DMS114 treated with DMSO at 0.1 percent for 48 hours (cell line): ENCODE data around the gene RBM10.
"Not testable (repeated sequence)": the region's sequence is repeated elsewhere in the genome, so short reads cannot be mapped to it uniquely, and the experiment has no call there.

ENCODE experiments used
- DNase-seq: peaks from one replicate; lab custom pipeline; 2025; ENCODE audit not compliant: unreplicated experiment; lab: John Stamatoyannopoulos, UW

The RBM10 gene, protein sequence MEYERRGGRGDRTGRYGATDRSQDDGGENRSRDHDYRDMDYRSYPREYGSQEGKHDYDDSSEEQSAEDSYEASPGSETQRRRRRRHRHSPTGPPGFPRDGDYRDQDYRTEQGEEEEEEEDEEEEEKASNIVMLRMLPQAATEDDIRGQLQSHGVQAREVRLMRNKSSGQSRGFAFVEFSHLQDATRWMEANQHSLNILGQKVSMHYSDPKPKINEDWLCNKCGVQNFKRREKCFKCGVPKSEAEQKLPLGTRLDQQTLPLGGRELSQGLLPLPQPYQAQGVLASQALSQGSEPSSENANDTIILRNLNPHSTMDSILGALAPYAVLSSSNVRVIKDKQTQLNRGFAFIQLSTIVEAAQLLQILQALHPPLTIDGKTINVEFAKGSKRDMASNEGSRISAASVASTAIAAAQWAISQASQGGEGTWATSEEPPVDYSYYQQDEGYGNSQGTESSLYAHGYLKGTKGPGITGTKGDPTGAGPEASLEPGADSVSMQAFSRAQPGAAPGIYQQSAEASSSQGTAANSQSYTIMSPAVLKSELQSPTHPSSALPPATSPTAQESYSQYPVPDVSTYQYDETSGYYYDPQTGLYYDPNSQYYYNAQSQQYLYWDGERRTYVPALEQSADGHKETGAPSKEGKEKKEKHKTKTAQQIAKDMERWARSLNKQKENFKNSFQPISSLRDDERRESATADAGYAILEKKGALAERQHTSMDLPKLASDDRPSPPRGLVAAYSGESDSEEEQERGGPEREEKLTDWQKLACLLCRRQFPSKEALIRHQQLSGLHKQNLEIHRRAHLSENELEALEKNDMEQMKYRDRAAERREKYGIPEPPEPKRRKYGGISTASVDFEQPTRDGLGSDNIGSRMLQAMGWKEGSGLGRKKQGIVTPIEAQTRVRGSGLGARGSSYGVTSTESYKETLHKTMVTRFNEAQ

DNA sequence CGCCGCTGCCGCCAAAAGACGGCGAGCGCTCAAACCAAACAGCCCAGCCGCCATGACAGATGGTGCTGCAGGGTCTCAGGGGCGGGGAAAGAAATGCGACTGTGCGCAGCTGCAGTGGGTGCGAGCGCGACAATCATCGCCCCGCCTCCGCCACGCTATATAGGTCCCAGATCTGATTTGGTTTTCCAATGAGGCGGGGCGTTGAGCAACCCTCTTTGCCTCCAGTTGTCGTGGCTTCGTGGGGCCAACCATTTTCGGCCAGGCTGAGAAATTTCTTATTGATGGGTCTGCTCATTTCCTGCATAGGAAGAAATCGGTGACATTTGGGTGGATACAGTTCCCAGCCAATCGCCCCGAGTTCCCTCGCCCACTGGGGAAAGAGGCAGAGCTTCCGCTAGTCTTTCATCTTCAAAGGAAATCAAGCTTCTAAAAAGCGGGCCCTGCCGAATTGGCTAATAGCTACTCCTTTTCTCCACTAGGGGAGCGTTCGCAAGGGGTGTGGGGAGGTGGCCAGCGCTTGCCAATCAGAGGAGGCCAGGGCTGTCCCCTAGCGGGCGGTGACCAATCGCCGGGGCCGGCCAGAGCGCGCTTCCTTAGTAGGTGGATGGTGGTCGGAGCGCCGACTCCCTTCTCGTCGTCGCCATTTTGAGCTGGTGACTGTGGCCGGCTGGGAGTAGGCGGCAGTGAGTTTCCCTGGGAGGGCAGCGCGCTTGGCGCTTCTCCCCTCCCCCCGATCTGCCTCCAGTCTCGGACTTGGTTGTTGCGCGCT lies at the start of gene RBM10, which contains the start of gene NDUFB11:
Gene RBM10 (plus strand): TSS at position 596 of the 769 bp plus-strand sequence. CDS start 2,261 bp downstream, outside the sequence.
Gene NDUFB11 (minus strand): TSS at position 77 of the 769 bp plus-strand sequence. CDS start 23 bp downstream, at position 54.
- DNase-seq: peak; percentile 84

DNA sequence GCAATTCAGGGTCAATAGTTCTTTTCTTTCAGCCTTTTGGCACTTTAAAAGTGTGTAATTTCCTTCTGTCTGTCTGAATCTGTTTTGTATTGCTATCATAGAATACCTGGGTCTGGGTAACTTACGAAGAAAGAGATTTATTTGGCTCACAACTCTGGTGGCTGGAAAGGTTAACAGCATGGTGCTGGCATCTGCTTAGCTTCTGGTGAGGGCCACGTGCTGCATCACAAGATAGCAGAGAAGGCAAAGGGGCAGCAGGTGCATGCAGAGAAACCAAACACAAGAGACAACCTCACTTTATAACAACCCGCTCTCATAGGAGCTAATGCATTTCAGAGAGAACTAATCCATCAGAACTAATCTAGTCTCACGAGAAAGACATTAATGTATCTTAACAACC lies 48.0 kb upstream of the RBM10 start:
- no peak for DNase-seq

GRCh38 chrX:47098338-47099094 lies 46.5 kb upstream of the RBM10 start:
- DNase-seq: no peak

GRCh38 chrX:47101206-47101605 lies 43.8 kb upstream of the RBM10 start:
- no peak for DNase-seq

DNA sequence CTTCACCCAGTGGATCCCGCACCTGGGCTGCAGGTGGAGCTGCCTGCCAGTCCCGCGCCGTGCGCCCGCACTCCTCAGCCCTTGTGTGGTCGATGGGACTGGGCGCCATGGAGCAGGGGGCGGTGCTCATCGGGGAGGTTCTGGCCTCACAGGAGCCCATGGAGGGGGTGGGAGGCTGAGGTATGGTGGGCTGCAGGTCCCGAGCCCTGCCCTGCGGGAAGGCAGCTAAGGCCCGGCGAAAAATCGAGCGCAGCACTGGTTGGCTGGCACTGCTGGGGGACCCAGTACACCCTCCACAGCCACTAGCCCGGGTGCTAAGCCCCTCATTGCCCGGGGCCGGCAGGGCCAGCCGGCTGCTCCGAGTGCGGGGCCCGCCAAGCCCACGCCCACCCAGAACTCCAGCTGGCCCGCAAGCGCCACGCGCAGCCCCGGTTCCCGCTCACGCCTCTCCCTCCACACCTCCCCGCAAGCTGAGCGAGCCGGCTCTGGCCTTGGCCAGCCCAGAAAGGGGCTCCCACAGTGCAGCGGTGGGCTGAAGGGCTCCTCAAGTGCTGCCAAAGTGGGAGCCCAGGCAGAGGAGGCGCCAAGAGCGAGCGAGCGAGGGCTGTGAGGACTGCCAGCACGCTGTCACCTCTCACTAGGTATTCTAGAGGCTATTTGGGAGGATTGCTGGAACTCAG lies 33.9 kb upstream of the RBM10 start:
- DNase-seq: not testable (repeated sequence)

DNA sequence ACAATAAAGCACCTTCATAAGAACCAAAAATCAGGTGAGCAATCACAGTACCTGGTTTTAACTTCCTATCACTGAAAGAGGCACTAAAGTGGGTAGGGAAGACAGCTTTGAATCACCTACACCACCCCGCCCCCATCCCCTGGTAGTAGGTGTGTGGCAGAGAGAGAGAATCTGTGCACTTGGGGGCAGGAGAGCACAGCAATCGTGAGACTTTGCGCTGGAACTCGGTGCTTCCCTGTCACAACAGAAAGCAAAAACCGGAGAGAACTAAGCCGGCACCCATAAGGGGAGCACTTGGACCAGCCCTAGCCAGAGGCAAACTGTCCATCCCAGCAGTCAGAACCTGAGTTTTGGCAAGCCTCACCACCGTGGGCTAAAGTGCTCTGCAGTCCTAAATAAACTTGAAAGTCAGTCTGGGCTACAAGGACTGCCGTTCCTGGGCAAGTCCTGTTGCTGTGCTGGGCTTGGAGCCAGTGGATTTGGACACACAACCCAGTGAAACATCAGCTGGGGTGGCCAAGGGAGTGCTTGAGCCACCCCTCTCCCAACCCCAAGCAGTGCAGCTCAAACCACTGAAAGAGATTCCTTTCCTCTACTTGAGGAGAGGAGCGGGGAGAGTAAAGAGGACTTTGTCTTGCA lies 32.6 kb upstream of the RBM10 start:
- no peak for DNase-seq

GRCh38 chrX:47116551-47117110 lies 28.4 kb upstream of the RBM10 start:
- DNase-seq: not testable (repeated sequence)

DNA sequence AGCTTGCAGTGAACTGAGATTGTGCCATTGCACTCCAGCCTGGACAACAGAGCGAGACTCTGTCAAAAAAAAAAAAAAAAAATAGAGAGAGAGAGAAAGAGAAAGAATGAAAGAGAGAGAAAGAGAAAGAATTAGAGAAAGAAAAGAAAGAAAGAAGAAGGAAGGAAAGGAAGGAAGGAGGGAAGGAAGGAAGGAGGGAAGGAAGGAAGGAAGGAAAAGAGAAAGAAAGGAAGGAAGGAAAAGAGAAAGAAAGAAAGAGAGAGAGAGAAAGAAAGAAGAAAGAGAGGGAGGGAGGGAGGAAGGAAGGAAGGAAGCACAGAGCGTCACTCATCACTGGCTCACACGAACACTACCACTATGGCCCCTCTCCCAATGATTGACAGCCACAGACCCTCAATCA lies 20.6 kb upstream of the RBM10 start:
- not testable (repeated sequence) for DNase-seq

DNA sequence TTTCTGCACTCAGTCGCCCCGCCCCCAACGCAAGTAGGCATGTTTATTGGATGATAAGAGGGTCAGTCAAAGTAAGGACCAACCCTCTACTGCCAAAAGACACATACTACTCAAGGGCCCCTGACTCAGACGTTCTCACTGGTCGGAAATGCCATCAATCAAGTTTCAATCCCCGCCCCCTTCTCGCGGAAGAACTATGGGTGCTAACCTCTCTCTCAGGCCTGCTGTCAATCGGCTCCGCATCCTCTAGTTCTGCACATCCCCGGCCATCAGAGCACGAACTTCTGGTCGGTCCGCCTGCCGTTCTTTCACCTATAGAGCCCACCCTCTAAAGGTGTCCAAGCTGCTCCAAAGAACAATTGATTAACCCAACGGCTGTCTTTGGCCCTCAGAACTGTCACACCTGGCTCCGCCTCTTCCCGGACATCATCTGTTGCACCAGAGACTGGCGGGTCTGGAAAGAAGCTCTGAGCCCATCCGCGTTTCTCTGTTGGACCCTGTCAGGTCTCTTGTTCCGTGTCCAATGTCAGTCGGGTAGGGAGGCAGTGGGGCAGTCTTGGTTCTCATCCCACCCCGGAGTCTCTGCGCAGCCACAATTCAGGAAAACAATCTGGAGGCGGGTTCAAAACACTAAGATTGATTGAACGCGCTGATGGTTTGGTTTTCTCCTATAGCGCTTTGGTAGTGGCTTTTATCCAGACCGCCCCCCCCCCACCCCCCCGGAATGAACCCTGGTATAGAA lies 15.7 kb upstream of the RBM10 start:
- DNase-seq: peak; percentile 92

- DNase-seq: no peak
Observed at GRCh38 chrX:47129899-47130358, 15.1 kb upstream of the RBM10 start.

- DNase-seq: no peak
Observed at GRCh38 chrX:47133493-47133892, 11.5 kb upstream of the RBM10 start.

DNA sequence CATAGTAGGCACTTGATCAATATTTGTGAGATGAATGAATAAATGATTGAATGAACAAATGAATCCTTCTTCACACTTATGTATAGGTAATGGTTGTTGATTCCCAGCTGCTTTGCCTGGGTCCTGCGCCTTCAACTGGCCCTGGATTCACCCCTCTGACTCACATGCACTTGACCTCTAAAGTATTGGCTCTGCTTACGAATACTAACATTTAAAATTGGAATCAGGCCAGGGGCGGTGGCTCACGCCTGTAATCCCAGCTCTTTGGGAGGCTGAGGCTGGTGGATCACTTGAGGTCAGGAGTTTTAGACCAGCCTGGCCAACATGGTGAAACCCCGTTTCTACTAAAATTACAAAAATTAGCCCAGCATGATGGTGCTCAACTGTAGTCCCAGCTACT lies 9.4 kb upstream of the RBM10 start:
- DNase-seq: not testable (repeated sequence)

GRCh38 chrX:47138171-47138570 lies 6.8 kb upstream of the RBM10 start:
- no peak for DNase-seq

GRCh38 chrX:47143894-47144625 lies 961 bp upstream of the RBM10 start:
- DNase-seq: no peak

DNA sequence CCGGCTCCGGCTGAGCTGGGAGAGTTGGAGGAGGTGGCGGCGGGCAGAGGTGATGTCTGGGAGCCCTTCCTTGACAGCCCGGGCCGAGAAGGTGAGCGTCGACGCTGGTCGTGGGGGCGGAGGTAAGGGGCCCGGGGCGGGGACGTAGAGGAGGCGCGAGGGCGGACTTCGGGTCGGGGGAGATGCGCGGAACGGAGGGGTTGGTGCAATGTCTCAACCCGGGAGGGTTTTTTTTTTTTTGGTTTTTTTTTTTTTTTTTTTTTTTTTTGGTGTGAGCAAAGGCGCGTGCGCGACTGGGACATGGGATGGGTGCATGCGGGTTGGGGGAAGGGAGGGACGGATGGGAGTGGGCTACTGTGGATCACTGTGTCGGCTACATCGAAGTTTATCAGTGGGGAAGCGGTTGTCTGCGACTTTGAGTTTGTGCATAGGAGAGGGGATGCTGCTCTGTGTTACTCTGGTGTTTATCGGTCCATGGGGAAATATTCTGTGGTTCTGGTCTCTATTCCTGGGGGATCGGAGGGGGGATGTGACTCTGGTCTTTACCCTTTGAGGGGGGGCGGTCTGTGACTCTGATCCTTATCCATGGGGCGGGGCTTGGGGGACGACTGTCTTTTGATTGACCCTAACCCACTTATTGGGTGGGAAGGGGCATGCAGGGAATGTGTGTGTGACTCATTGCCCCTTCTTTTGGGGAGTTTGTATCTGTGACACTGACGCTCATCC lies 537 bp downstream of the RBM10 start:
- no peak for DNase-seq

DNA sequence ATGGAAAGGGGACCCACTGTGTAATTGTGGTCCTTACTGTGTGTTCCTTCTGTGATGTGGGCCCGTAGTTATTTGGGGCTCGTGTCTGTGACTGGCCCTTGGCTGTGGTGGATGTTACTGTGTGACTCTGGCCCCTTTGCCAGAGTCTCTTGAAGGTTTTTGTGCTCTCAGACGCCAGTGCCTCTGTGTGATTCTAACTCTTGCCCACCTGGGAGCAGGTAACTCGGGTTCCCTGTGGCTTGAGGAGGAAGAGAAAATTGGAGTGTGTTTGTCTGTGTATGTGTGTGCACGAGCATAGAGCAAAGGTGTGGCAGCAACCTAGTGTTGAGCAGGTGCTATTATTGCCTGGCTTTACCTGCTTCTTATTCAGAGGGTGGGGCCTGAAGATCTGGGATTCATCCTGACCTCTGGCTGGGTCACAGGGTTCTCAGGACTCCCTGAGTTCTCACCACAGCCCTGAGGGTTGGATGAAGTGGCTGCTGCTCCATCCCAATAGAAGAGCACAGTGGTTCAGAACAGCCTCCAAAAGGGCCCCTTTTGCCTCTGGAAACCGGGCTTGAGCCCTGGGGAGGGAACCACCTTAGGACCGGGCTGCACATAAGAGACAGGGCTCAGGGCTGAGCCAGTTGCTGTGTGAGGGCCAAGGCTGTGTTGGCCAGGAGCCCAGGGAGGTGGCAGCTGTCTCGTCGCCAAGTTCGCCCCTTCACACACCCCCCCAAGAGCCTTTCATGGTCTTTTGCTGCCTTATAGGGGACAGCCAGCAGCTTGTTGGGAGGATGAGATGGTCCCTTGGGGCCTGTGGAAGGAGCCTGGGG lies 1.3 kb downstream of the RBM10 start:
- DNase-seq: no peak
